ENCODE results near the gene ZSCAN12.

Gene ZSCAN12

DNA sequence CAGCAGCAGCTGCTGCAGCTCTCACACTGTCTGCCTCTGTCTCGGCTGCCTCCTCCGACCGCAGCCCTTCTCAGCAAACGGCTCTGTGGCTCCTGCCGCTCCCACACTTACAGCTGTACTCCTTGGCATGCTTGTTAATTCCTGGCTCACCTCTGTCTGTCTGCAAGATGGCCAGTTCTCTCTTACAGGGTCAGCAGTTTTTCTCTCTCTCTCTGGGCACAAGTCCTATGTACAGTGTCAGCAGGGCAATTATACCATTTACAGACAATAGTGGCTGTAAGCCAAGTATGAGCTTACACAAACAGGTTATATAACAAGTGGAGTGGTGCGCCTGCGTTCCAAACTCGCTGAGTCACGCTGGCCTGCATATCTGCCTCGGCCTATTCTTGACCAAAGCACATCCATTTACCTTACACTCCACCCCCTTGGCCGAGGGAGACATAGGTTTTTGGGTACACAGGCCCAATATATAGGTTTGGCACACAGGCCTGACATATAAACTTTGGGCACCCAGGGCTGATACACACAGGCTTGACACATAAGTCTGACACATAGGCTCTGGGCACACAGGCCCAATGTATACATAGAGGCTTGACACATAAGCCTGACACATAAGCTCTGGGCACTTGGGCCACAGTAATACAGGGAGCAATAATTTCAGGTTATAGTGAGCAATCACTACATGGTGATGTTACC, 45.4 kb downstream of the ZSCAN12 start:
- peak; percentile 41 for DNase-seq (ENCODE audit: low spot score)

DNA sequence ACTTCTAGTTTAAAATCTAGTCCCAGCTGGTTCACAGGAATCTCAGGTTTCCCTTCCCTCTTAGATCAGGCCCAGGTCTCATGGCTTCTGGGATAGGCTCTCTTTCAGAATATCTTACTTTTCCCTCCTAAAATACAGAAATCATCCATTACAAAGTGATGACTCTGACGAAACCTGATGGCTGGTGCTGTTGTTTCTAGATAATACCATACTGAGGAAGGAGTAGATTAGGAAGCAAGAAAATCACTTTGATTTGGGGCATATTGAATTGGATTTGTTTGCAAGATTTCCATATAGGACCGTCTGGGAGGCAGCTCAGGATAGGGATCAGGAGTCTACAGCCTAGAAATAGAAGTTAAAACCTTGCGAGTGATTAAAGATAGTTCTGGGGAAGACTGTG, 46.2 kb downstream of the ZSCAN12 start:
- DNase-seq (ENCODE audit: low spot score) = no peak

DNA sequence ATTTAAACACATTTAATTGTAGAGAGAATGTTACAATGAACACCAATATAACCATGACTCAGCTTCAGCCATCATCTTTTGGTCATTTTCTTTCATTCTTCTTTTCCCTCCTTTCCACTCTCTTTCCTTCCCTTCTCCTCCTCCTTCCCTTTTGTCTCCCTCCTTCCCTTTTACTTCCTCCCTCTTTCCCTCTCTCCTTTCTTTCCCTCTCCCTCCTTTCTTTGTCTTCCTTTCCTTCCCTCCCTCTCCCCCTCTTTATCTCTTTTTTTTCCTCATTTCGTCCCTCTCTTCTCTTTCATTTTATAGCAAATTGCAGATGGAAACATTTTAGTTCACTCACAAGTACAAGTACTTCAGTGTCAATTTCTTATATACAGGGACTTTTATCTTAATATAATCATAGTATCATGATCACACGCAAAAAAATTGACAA, 48.0 kb downstream of the ZSCAN12 start:
- DNase-seq (ENCODE audit: low spot score) = no peak

DNA sequence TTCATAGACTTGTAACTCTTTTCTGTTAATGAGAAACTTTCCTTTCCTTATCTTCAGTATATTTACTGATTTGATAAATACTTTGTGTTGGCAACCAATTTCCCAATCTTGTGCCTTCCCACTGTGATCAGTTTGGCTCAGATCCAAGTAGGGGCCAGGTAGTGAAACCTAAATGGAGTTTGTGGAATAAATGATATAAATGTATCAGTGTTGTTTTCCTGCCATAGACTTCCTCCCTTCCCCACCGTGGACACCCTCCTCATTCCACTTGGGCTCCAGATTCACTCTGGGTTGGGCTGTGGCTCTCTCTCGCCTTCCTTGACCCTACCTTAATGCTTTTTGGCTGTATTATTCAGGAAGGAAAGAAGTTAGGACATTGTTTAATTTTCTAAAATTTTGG, 48.5 kb downstream of the ZSCAN12 start:
- no peak for DNase-seq (ENCODE audit: low spot score)

DNA sequence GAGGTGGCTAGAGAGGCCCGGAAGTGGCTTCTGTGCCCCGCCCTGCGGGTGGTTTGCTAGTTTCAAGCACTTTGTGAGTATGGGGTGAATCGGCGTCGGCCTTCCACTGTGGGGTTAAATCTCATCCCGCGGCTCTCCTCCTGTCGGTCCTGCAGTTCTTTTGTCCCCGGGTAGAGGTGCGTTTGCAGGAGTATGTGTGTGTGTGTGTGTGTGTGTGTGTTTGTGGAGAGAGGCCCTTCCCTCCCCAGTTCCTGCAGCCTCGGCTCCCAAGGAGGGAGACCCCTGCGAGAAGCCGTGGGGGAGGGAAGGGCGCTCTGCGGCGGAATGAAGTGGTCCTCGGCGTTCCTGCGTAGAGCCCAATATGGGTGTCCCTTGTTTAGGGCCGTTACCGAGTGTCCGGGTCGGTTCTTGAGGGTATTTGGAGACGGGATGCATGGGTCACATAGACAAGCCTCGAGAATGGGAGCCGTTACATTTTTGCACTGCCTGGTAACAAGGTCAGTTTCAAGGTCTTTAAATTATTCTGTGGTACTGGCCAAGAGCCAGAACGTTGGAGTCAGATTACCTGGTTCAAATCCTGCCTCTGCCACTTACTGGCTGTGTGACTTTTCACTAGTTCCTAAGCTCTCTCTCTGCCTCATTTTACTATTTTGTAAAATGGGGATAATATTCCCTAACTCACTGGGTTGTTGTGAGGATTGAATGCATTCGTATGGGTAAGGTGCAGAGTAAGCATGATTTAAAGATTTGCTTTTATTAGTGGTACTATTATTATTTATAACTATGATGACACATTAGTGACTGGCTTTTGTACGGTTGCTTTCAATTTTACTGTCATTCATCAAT, 49.4 kb downstream of the ZSCAN12 start, which contains the start of gene ZKSCAN3:
TSS of gene ZKSCAN3 (plus strand) at position 56 of the 846 bp plus-strand sequence. CDS start 9,640 bp downstream, outside the sequence.
- peak; percentile 86 for DNase-seq (ENCODE audit: low spot score)

DNA sequence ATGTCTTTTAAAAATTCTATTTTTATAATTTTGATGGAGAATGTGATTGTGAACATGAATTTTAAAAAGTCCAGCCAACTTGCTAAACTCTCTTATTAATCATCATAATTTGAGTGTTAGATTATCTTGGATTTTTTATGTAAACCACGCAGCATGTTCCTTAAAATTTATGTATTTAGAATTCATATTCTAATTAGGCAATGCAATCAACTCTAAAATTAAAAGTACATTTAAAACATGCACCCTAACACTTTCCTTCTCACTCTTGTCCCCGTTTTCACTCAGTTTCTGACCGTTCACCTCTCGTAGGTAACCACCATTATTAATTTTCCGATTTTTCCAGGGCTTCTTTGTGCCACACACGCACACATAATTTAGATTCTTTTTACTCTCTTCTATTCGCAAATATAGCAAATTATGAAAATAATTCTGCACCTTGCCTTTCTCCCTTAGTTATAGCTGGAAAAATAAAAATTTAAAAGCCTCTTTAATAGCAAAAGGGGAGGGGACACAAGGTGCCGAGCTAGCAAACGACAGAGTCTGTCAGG, 50.1 kb downstream of the ZSCAN12 start:
- DNase-seq (ENCODE audit: low spot score) = no peak

DNA sequence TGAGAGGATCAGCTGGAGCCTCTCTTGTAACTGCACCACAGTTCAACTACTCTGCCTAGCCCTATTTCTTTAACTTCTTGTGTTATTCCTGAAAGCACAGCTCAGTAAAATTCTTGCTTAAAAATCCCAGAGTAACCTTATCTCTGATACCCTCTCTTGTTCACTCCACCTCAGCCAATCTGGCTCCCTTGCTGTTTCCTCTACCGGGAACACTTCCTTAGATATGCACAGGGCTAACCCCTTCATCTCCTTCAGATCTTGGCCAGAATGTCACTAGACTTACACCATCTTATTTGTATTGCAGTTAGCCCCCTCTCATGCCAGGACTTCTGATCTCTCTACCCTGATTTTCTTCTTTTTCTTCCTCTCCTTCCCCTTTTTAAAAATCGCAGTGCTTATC, 52.4 kb downstream of the ZSCAN12 start:
- no peak for DNase-seq (ENCODE audit: low spot score)

DNA sequence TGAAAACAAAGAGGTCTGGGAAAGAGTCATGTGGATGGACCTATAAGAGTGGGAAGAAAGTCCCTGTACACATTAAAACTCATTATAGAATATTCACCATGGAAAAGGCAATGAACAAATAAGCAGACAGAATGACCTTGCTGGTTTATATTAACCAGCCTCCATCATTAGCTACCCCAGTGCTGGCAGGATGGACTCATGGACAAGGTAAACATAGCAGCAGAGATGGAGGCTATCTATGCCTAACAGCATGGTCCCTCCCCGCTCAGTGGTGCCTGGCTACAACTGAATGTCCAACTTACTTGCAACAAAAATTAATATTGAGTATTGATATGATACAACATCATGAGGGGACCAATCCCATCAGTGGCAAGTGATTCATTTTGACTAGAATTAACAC, 54.3 kb downstream of the ZSCAN12 start:
- no peak for DNase-seq (ENCODE audit: low spot score)

DNA sequence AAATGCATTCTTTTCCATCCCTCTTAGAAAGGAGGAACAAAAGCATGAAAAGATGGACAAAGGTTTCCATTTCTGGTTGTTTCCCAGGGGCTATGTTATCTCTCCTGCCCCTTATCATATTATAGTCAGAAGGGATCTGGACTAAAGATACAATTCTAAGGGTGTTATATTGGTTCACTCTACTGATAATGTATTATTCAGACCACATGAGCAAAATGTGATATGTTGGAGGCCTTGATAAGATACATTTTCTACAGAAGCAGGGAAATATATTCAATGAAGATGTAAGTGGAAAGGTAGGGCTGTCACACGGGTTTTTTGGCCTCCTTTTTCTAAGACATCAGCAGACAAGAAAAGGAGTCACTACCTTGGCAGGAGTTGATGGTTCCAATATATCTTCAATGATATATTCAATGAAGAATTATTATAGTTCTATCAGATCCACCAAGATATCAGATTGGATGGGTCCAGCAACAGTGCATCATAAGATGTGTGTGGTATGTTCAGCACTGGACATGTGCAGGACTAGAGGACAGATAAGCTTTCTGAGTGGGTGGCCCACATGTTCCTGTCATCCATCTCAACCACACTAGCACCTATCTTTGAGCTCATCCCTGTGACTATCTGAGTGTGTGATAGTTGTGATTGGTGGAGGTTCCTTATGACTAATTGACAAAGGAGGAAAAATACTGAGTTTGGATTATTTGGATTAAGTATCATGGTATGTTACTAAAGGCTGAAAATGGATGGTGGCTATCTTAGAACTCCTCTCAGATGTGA, 55.5 kb downstream of the ZSCAN12 start:
- DNase-seq (ENCODE audit: low spot score) = no peak

DNA sequence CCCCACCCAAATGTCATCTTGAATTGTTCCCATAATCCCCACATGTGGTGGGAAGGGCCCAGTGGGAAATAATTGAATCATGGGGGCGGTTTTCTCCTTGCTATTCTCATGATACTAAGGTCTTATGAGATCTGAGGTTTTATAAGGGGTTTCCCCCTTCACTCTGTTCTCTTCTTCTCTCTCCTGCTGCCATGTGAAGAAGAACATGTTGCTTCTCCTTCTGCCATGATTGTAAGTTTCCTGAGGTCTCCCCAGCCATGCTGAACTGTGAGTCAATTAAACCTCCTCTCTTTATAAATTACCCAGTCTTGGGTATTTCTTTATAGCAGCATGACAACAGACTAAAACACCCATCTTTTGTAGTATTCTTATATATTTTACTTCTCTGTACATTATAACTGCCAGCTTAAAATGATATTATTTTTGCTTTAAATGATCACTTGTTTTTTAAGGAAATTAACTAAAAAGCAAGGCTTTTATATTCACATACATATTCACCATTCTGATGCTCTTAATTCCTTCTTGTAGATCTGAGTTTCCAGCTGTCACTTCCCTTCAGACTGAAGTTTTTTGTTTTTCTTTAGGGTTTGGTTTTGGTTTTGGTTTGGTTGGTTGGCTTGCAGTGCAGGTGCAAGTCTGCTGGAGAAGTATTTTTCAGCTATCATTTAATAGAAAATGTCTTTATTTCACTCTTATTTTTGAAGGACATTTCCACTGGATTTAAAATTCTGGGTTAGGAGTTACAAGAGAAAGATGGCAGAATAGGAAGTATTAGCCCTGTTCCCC, 59.0 kb downstream of the ZSCAN12 start:
- no peak for DNase-seq (ENCODE audit: low spot score)

DNA sequence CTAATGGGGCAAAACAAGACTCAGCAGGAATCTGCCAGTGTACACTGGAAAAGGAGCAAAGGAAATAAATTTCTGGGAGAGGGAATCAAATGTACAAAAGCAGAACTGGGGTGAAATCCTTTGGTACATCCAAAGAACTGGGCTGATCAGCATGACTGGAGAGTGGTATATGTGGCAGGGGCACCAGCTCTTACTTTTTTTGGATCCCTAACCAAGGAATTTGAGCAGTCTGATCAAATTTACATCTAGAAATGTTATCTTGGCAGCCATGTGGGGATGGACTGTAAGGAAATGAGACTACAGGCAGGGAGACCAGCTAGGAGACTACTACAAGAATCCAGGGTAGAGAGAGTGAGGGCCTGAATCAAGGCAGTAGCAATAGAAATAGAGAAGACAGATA, 62.4 kb downstream of the ZSCAN12 start:
- DNase-seq (ENCODE audit: low spot score) = no peak

DNA sequence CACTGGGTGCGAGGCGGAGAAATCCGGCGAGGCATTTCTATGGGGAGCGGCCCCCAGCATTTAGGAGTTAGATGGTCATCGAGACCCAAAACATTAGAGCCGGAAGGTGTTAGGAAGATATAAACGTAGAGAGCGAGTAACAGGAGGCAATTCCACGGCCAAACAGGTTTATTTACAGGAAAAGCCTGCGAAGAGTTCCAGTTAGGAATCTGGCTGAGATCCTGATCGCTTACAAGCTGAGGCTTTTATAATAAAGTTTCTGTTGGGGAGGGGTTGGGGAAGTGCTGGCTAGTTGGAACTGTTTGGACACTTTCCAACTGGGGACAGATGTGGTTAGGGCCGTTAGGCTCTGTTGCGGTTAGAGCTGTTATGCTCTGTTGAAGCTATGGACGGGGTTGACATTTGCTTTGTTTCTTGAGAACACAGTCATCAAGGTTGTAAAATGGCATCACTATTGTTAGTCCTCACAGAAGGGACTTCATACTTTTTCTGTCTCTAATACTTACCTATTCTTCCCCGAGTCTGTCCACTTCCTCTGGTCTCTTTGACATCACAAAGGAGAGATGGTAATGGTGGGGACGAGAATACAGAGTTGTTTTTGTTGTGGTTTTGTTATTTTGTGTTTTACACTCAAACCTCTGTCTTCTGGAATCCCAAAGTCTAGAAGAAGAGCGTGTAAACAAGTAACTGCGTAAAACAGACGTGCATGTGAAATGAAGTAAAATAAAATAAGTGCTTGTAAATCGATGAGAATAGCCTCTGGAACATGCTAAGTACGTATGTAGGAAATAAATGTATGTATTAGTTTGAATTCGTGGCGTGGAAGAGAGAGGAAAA, 63.0 kb downstream of the ZSCAN12 start:
- peak; percentile 51 for DNase-seq (ENCODE audit: low spot score)

DNA sequence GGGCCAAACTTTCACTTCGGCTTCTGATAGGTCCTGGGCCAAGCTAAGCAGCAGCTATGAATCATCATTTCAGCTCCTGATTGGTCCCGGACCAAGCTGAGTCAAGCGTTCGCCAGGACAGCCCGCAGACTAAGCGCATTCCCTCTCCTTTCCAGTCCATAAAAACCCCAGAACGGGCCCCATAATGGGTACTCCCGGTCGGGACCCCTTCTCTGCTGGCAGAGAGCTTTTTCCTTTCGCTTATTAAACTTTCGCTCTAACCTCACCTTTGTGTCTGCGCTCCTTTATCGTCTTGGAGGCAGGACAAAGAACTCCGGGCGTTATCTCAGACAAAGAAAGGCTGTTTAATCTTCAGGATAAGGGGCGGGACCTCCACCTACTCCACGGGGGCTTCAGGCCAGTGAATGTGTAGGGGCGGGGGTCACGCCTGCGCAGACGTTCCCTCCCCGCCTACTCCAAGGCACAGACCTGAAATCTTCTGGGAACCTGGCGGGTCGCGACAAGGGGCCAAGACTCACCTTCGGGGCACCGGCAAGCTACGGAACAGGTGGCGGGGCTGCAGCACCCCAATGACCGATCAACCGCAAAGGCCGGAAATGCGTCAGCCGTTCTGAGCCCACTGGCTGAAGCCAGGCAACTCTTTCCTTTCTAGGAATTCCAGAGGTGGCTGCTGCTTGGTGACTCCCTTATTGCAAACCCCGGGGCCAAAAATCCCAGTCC, 63.8 kb downstream of the ZSCAN12 start, which contains the start of gene ZSCAN31:
TSS of gene ZSCAN31 (minus strand) at position 585 of the 720 bp plus-strand sequence. CDS start 6,465 bp downstream, outside the sequence.
- peak; percentile 95 for DNase-seq (ENCODE audit: low spot score)

DNA sequence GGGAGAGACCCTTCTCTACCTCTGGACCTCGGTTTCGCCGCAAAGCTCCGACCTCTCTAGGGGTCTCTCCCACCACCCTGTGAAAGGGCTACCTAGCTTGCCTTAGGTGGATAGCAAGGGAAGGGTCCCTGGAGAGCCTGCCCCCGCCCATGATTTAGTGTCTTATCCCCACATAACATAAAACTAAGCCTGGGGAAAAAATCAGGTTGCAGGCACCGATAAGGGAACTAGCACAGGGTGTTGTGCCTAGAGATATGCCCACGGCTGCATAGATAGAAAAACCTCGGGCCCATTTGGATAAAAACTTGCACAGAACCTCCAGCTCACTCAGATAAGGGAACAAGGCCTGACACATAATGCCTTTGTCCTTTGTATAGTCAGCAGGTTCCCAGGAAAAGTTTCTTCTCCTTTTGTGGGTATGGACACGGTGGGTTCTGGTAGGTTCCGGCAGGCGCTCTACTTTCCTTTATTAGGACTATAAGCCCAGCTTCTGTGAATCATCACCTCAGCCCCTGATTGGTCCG, 64.4 kb downstream of the ZSCAN12 start:
- DNase-seq (ENCODE audit: low spot score) = no peak

DNA sequence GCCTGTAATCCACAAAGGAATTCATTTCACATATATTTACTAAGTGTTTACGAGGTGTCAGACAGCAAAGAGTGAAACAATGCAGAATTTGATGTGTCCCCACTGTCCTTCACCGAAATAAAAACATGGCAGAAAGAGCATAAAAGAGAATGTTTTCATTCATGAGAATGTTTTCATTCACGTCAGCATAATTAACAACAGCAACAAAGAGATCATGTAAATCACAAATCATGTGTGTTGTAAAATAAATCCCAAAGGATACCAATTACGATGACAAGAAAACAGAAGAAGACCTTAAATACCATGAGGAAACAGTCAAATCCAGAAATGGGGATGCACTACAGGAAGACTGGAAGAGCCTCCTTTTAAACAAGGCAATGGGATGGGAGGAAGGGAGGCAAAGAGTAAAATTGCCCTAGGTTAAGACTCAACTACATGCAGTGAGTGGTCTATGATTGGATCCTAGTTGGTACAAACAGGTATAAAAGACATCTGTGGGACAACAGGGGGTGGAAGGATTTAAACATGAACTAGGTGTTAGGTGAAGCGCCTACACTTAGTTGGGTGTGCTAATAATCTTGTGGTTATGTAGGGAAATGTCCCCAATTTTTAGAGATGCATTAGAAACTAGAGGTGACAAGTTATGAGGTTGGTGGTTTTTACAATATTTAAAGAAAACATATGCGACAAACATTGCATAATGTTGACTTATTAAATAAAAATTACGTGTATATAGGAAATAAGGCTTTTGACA, 65.1 kb downstream of the ZSCAN12 start:
- no peak for DNase-seq (ENCODE audit: low spot score)

DNA sequence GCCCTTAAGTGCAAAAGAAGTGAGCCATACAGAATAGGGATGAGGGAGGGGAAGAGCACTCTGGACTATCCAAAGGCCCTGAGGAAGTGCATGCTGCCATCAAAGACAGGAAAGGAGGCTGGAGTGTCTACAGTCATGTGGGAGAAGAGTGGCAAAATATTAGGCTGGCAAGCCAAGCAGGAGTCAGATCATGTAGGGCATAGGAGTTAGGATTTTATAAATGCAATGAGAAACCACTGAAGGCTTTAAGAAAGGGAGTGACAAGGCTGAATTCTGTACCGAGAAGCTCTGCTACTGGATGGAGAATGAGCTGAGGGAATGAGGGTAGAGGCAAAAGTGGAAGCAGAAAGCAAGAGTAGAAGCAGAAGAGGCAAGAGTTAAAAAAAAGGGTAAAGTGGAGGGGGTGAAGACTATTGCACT, 65.9 kb downstream of the ZSCAN12 start:
- no peak for DNase-seq (ENCODE audit: low spot score)

DNA sequence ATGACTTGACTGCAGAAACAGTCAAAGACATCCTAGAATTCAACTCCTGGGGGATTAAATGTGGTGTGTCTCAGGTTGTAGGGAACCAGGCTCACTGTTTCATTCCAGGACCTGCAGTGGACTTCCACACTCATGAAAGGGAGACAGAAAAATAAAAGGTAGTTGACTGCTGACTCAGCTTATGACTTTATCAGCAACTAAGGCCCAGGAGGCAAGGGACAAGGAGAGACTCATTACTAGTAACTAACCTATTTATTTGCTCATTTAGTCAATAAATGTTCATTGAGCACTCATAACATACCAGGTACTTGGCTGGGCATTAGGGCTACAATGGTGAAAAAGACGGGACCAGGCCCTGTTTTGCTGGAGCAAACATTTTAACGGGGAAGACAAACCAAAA, 66.5 kb downstream of the ZSCAN12 start:
- DNase-seq (ENCODE audit: low spot score) = no peak

DNA sequence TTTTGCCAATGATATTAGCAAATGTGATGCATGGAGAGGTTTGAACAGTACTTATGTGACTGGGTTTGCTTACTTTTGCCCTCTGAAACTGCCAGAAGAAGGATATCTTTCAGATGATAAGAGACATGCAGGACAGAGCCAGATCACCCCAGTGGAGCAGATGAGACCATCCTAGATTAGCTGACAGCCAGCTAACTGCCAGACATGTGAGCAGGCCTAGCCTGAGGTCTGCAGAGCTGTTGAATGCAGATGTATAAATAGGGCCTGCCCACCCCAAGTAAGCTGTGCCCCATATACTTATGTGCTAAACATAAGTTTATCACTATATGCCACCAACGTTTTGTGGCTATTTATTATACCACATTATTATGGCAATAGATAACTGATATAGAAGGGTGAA, 69.5 kb downstream of the ZSCAN12 start:
- DNase-seq (ENCODE audit: low spot score) = no peak

Measured in Ammon's horn (tissue), 1 donor.